HG03354 (cell line): ENCODE measurements around the gene RRP9.
"Not testable (repeated sequence)": the region's sequence is repeated elsewhere in the genome, so short reads cannot be mapped to it uniquely, and the experiment has no call there.

ENCODE experiments used
- ATAC-seq: cut with Tn5 transposase; IDR thresholded peaks from one replicate; pipeline ENCODE4 v1.9.1; 2021; ENCODE audit warnings: mild to moderate bottlenecking; ENCODE audit not compliant: unreplicated experiment, poor library complexity, severe bottlenecking

The RRP9 gene, protein sequence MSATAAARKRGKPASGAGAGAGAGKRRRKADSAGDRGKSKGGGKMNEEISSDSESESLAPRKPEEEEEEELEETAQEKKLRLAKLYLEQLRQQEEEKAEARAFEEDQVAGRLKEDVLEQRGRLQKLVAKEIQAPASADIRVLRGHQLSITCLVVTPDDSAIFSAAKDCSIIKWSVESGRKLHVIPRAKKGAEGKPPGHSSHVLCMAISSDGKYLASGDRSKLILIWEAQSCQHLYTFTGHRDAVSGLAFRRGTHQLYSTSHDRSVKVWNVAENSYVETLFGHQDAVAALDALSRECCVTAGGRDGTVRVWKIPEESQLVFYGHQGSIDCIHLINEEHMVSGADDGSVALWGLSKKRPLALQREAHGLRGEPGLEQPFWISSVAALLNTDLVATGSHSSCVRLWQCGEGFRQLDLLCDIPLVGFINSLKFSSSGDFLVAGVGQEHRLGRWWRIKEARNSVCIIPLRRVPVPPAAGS

DNA sequence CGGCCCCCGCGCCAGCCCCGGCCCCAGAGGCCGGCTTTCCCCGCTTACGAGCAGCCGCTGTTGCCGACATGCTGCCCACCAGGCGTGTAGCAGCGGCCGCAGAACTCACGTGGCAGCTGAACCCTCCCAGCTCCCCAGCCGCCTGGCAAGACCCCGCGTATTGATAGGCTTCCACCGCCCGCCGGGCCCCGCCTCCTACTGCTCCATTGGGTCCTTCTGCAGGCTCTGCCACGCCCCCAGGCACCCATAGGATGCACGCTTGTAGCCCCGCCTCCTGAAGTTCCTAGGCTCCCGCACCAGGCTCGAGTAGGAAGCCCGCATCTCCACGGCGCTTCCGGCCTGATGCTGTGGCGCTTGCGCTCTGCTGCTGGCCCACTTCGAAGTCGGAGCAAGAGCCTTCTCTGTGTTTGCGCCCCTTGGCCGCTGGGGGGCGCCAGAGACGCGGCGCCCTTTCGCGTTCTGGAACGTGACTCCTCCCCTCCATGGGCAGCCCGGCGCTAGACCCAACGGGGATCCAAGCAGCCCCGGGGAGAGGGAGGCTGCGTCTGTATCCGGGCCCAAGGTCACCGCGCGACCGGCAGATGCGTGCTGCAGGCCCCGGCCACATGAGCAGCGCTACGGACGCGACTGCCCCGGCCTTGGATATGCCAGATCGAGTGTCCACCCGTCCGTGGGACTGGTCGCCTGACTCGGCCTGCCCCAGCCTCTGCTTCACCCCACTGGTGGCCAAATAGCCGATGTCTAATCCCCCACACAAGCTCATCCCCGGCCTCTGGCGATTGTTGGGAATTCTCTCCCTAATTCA, at the start of gene RRP9, which contains the start of gene PARP3:
TSS of gene RRP9 (minus strand) at position 107 of the 805 bp plus-strand sequence. CDS start at position 70, 37 bp downstream.
TSS of gene PARP3 (plus strand) at position 566 of the 805 bp plus-strand sequence. CDS start 993 bp downstream, outside the sequence.
- ATAC-seq: peak; percentile 90

DNA sequence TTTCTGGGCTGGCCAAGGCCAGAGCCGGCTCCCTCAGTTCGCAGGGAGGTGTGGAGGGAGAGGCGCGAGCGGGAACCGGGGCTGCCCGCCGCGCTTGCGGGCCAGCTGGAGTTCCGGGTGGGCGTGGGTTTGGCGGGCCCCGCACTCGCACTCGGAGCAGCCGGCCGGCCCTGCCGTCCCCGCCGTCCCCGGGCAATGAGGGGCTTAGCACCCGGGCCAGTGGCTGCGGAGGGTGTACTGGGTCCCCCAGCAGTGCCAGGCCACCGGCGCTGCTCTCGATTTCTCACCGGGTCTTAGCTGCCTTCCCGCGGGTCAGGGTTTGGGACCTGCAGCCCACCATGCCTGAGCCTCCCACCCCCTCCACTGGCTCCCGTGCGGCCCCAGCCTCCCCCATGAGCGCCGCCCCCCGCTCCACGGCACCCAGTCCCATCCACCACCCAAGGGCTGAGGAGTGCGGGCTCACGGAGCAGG, 48.8 kb upstream of the RRP9 start:
- ATAC-seq: not testable (repeated sequence)

DNA sequence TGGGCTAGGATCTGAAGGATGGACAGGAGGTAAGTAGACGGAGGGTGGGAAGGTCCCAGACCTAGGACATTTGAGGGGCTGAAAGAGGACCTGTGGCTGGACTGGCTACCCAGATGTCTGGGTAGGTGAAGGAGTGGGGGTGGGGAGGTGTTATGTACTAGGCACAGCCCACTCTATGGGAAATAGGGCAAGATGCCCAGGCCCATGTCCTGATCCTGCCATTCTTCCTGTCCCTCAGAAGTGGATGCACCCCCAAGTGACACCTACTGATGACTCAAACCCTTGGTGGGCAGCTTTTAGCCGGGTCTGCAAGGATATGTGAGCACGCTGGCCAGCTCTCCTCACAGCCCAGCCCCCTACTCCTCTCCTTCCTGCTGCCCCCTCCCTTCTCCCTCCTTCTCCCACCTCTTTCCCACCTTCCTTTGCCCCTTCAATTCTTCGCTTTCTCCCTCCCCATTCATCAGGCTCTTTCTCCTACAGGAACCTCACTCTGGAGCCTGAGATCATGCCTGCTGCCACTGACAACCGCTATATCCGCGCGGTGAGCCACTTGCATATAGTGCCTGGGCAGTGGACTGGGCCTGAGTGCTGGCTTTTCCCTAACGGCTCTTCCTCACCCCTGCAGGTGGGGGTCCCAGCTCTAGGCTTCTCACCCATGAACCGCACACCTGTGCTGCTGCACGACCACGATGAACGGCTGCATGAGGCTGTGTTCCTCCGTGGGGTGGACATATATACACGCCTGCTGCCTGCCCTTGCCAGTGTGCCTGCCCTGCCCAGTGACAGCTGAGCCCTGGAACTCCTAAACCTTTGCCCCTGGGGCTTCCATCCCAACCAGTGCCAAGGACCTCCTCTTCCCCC, 46.8 kb upstream of the RRP9 start:
- ATAC-seq: no peak

DNA sequence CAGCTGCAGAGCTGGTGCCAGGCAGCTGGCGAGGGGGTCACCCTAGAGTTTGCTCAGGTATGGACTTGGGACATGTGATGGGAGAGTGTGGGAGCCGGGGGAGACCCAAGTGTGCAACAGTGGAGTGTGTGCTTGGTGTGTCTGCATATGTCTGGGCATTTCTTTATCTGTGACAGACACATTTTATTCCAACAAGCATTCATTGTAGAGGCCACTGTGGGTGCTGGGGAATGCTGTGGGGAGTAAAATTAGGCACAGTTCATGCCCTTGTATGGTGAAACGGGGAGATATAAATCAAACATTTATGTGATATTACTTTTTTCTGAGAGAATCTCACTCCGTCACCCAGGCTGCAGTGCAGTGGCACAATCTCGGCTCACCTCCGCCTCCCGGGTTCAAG, 45.9 kb upstream of the RRP9 start:
- ATAC-seq: no peak

DNA sequence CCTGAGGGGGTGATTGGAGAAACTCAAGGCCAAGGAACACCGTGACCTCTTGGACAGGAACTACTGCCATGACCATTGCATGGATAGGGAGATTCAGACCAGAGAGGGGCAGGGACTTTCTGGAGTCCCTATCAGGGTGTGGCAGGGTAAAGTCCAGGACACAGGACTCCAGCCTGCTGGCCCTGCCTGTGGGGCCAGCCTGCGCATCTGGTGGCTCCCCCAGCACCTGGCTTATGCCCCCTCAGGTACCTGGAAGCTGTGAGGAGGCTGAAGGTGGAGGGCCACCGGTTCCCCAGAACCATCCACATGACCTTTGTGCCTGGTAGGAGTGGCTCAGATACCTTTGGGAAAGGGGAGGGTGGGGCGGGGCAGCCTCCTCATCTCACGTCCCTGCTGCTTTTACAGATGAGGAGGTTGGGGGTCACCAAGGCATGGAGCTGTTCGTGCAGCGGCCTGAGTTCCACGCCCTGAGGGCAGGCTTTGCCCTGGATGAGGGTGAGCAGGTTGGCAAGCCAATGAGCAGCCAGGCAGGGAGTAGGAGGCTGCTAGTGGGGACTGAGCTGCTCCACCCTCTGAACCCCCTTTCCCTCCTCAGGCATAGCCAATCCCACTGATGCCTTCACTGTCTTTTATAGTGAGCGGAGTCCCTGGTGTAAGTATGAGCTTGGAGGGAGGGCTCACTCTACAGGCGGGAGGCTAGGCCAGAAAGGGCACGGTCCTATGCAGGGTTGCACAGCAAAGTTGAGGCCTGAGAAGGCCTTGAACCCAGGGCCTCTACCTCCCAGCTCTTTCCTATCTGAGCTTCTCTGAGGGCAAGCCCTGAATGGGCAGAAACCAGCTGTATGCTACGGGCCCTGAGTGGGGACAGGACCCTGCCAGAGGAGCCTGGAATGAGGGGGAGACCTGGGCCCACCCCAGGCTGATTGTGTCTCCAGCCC, 44.6 kb upstream of the RRP9 start:
- ATAC-seq: no peak

DNA sequence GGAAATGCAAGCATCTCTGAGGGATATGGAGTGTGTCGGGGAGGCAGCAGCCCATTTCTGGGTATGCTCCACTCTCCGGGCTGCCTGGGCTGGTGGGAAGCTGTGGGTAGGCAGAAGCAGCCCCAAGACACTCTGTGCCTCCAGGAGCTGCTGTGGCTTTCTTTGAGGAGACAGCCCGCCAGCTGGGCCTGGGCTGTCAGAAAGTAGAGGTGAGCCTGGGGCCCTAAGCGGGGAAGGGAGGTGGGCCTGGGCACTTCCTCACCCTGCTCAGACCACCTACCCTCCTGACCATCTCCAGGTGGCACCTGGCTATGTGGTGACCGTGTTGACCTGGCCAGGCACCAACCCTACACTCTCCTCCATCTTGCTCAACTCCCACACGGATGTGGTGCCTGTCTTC, 43.4 kb upstream of the RRP9 start:
- no peak for ATAC-seq

DNA sequence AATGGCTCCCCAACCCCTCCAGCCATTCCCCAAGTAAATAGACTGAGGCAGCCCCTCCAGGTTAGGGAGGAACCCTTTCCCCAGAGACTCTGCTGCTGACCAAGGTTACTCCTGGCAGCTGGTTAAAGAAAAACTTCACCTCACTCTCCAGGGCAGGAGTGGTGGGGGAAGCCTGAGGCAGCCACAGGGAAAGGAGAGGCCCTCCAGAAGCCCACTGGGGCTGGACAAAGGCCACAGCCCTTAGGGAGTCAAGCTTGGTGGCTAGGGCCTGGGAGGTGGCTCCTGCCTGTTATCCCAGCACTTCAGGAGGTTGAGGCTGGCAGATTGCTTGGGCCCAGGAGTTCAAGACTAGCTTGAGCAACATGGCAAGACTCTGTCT, 42.6 kb upstream of the RRP9 start:
- no peak for ATAC-seq

DNA sequence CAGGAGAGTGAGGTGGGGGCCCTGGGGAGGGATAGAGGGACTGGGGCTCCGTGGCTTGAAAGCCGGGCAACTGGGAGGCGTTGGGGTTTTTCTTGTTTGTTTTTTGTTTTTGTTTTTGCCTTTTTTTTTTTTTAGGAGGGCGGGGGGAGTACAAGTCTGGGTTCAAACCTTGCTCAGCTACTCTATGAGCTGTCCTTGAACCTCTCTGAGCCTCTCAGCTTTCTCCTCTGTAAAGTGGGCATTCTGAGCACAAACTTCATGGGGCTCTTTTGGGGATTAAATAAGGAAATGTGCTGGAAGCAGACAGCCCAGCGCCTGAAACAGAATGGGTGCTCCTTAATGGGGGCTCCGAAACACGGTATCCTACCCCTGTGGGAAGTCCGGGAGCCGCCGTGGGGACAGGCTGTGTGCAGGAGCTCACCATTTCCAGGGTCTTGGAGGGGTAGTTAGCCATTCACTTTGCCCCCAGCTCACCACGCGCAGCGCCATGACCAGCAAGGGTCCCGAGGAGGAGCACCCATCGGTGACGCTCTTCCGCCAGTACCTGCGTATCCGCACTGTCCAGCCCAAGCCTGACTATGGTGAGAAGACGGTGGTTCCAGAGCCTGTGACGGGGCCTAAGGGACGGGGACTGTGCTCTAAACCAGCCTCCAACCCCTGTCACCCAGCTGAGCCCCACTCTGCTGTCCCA, 42.0 kb upstream of the RRP9 start:
- ATAC-seq: no peak

DNA sequence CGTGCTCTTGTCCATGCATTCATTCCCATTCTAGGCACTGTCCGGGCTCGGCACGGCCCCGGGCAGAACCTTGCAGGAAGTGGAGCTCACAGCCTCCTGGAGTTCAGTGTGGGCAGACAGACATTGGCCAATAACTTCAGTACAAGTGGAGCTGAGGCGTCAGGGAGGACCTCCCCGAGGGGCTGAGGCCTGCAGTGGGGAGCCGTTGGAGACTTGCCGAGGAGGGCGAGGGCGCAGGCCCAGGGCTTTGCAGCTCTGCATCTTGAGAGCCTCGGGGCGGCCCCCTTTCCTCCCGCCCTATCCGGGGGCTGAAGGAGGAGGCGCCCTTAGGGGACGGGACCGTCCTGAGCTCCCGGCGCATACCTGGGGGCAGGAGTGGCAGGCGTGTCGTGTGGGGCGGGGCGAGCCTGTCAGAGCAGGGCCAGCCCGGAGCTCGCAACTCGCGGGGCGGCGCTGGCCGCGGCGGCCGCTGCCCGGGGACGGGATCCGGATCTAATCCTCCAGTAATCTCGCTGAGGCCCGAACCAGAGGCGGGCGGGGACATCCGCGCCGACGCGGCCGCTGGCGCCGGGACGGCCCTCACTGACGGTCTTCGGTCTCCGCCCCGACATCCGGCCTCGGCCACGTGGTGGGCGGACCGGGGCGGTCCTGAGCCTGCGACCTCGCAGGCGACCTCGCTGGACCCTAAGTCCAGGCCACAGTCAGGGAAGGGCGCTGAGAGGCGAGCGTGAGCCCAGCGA, 41.3 kb upstream of the RRP9 start, which contains the start of gene ACY1:
TSS of gene ACY1 (plus strand) at position 698 of the 740 bp plus-strand sequence. CDS start 530 bp downstream, outside the sequence.
- ATAC-seq: peak; percentile 74

DNA sequence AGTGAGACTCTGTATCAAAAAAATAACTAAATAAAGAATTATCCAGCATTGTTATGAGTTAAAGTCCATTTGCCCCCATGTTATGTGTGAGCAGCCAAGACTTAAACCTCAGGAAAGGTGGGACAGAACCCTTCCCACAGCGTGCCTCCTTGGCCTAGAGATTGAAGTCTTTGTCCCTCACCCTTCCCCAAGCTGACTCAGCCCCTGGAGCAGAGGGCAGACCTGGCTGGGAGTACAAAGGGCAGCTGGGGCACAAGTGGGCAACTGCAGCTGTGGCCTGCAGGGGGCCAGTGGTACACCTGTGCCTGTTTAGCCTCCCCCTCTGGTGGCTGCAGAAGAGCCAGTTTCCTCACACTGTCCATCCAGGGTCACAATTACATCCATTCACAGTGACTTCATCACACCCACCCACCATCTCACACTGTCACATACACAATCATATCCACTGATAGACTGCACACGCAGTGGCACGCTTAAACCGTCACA, 40.7 kb upstream of the RRP9 start:
- peak; percentile 64 for ATAC-seq

DNA sequence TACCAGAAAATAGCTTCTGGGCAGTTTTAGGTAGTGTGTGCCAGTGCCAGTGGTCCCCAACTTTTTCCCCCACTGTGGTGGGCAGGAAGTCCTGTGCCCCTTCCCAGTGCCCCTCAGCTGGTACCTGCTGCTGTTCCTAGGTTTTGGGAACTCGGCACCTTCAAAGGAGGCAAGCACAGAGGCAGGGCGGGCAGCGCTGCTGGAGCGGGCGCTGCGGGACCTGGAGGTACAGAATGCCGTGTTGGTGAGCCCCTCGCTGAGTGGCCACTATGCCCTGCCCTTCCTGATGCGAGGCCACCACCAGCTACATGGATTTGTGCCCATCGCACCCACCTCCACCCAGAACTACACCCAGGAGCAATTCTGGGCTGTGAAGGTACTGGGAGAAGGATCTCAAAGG, 38.5 kb upstream of the RRP9 start:
- no peak for ATAC-seq

DNA sequence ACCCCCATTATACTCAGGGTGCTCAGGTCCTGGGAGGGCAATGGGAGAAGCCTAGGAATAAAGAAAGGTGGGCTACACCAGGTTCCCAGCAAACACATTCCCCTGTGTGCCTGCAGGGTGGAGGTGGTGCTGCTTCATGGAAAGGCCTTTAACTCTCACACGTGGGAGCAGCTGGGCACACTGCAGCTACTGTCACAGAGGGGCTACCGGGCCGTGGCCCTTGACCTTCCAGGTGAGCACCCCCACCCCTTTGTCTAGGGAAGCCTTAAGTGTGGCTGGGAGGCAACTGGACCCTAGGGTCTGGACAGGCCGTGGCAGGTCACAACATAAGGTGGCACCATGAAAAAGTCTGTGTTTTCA, 36.4 kb upstream of the RRP9 start:
- no peak for ATAC-seq

DNA sequence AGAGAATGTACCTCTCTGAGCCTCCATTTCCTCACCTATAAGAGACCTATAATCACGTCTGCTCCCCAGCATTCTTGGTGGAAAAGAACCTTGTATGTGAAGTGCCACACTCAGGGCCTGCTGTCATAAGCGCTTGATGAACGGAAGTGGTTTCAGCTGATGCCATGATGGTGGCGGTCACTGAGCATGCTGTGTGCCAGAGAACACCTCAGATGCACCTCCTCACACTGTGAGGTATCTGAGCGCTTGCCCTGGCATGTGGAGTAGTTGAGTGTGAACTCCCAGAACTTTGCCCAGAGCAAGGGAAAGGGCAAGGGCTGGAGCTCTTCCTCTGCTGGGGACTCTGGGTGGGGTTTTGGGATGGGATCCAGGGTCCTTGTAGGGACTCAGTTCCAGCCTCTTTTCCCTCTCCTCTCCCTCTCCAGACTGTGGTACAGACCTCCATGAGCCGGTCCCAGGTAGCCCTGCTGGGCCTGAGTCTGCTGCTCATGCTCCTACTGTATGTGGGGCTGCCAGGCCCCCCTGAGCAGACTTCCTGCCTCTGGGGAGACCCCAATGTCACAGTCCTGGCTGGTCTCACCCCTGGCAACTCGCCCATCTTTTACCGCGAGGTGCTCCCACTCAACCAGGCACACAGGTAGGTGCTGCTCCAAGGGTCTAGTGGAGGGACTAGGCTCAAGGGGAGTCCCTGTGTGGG, 35.9 kb upstream of the RRP9 start:
- no peak for ATAC-seq

DNA sequence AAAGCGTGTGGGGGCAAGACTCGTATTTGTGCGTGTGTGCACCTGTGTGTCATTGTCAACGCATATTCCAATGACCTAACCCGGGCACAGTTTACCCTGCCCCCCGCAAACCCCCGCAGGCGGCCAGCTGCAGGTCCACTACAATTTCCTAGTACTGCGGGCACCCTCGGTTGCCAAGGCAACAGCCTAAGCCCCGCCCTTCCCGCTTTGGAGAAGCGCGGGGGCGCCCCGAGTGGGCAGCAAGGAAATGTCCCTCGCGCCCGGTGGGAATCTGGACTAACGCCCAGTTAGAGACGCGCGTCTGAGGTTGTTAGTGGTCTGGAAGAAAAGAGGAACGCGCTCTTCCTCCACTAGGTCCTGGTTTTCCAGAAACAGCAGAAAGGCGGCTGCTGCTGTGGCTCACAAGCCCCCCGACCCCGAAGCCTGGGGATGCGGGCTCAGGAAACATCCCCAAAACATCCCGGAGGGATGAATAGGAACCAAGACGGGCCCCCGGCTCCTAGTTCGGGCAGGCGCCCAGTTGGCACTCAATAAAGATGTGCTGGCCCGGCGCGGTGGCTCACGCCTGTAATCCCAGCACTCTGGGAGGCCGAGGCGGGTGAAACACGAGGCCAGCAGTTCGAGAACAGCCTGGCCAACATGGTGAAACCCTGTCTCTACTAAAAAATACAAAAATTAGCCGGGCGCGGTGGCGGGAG, 34.3 kb upstream of the RRP9 start:
- ATAC-seq: no peak

DNA sequence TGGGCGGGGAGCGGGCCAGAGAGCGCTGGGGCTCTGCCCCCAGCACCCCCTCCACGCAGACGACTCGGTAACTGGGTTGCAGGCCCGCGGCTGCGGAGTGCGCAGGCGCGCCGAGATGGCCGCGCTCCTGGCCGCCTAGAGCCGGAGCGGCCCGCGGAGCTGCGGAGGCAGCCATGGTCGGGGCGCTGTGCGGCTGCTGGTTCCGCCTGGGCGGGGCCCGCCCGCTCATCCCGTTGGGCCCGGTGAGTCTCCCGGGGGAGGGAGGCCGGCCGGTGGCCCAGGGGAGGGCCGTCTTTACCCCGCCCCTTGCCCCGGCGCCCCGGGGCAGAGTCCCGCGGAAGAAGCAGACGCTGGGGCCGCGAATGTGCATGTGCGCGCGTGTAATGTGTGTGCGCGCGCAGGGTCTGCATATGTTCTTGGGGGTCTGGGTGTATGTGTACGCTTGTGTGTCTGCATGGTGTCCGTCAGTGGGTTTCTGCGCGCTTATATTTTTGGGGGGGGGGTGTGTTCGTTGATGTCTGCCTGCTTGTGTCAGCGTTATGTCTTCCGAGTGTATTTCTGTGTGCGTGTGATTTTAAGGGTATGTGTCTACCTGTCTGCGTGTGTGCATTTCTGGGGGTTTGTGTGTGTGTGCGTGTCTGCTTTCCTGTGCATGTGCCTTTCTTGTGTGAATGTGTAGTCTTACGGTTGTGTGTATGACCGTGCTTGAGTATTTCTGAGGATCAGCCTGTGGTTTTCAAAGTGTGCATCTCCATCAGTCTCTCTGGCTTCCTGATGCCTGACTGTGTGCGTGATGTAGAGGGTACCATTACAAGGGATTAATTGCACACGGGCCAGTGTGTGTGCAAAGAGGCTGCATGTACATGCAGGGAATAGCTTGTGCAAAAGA, 33.5 kb upstream of the RRP9 start, which contains the start of gene ABHD14A:
TSS of gene ABHD14A (plus strand) at position 102 of the 889 bp plus-strand sequence. CDS start at position 174, 72 bp downstream.
- peak; percentile 58 for ATAC-seq
